Motor neuron (in vitro differentiated cells): ENCODE results near the gene COL2A1. TPM values are rescaled to one million over a fixed set of nuclear protein-coding genes. Genes with fewer than 3 reads are reported as not detected.

Source experiments
- ATAC-seq, 8 experiments: fragments of 200-7000 bp; cut with Tn5 transposase; replicated peaks in 6 of 8; 2 replicates each; pipeline ENCODE4 v1.8.0; 2021; ENCODE audit warnings: mild to moderate bottlenecking in 8 of 8, moderate library complexity in 8 of 8
- H3K27ac ChIP-seq, 2 donors: fragments of 250-450 bp; sonication (Bioruptor Pico); 2 replicates each; pipeline ENCODE4 v1.9.0; 2021; ENCODE audit warnings: antibody characterized with exemption in 2 of 2, mild to moderate bottlenecking in 2 of 2, moderate library complexity in 1 of 2
- H3K4me1 ChIP-seq, 2 donors: fragments of 250-450 bp; sonication (Bioruptor Pico); replicated peaks in 1 of 2; 2 replicates each; pipeline ENCODE4 v1.6.1; 2021; ENCODE audit warnings: antibody characterized with exemption in 2 of 2, mild to moderate bottlenecking in 2 of 2, moderate library complexity in 1 of 2
- H3K4me3 ChIP-seq, 5 donors: fragments of 250-450 bp; sonication (Bioruptor Pico); 2 replicates each; pipeline ENCODE4 v1.9.0; 2021; ENCODE audit warnings: antibody characterized with exemption in 5 of 5, mild to moderate bottlenecking in 5 of 5, moderate library complexity in 4 of 5
- WGBS, 10 experiments: fragments of 450-650 bp; shearing (Covaris generic); methylation state at CpG; one replicate each; pipeline ENCODE4 v1.0.0; 2022; 5-methylcytosine and 5-hydroxymethylcytosine counted together
- in situ Hi-C, 9 experiments: fragments of 400-800 bp; cut with MboI; loops; one replicate each; pipeline ENCODE4 v1.15.0; 2021; ENCODE audit warnings: low sequenced_read_pairs in 9 of 9, low pct_unique_long_range_greater_than_20kb in 2 of 9; ENCODE audit not compliant: unreplicated experiment in 9 of 9
- total RNA-seq, 8 experiments: library from RNA; unstranded; fragments of 300-600 nt; gene quantifications; 2 replicates each; pipeline versions ENCODE4 v1.2.3 to v1.2.4, GENCODE V29; 2022

Gene COL2A1
- total RNA-seq, 8 experiments from 2014 or later, result 0.78 to 6.6 (median 1.9) TPM

- Histone ChIP-seq H3K4me1 (peaks cover 46 to 52% of the 10 kb centered on the region in 2 donors), H3K4me3 (no peak overlapping the region), H3K27ac (peak overlapping the region in 1 of 2 donors; percentile 1)
- 0 to 90% (median 76%) methylated on average over 1 to 6 of the region's 18 CpGs; no CpG with 5 or more reads in 3 of the 10 experiments for WGBS, 10 experiments
- ATAC-seq, result peak in 5 of 8 experiments; percentile 6 to 54 (median 42)
- in situ Hi-C loops, result no loop called here
These were observed 23.1 kb upstream of the COL2A1 start for GRCh38 chr12:48027183-48028002.

GRCh38 chr12:48026060-48026827, 22.0 kb upstream of the COL2A1 start:
- ATAC-seq, result no peak
- WGBS, 10 experiments, result 45 to 100% (median 83%) methylated on average over 1 to 2 of the region's 7 CpGs; no CpG with 5 or more reads in 2 of the 10 experiments
- no peak overlapping the region for H3K27ac ChIP-seq
- H3K4me1 ChIP-seq, result peaks cover 46 to 58% of the 10 kb centered on the region in 2 donors
- in situ Hi-C loops, result no loop called here
- no peak overlapping the region for H3K4me3 ChIP-seq

DNA sequence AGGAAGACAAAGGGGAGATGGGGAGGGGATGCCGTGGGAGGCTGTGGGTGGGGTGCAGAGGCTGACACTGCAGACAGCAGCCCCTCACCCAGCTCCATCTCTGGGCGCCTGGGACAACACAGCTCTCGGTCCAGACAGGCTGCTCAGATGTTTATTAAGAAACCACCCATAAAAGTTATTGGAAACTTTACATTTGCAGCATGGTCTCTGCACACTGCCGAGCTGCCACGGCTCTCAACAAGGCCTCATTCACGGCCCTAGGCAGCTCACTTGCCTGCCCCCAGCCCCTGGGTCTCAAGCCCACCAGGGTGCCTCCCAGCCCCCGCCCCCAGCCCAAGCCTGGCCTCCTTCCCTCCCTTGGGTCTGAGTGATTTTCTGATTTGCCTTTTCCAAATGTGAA, 21.0 kb upstream of the COL2A1 start:
- in situ Hi-C loops, result no loop called here
- Histone ChIP-seq H3K27ac (no peak overlapping the region), H3K4me3 (no peak overlapping the region), H3K4me1 (peaks cover 46 to 58% of the 10 kb centered on the region in 2 donors)
- ATAC-seq, result no peak
- 0% methylated on average over 1 of the region's 7 CpGs; no CpG with 5 or more reads in 9 of the 10 experiments for WGBS, 10 experiments

DNA sequence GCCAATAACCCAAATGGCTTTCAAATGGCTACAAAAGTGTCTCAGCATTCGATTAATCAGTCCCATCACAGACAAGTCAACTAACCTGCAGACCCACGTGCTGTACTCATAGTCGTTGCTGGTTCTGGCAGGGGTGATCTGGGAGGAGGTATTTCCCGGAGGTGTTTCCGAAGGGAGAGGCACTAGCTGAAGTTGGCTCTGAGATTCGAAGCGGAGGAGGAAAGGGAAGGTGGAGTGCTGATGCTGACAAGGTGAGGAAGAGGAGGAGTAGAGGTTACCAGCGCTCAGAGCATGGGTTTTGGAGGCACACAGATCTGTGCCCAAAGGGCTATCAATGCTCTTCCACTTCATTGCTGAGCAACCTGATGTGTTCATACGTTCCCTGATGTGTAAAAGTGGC, 20.5 kb upstream of the COL2A1 start:
- Histone ChIP-seq H3K4me1 (peaks cover 45 to 55% of the 10 kb centered on the region in 2 donors), H3K4me3 (no peak overlapping the region), H3K27ac (no peak overlapping the region)
- in situ Hi-C loops, result no loop called here
- no peak for ATAC-seq
- 20 to 83% (median 75%) methylated on average over 2 to 8 of the region's 9 CpGs; no CpG with 5 or more reads in 3 of the 10 experiments for WGBS, 10 experiments

DNA sequence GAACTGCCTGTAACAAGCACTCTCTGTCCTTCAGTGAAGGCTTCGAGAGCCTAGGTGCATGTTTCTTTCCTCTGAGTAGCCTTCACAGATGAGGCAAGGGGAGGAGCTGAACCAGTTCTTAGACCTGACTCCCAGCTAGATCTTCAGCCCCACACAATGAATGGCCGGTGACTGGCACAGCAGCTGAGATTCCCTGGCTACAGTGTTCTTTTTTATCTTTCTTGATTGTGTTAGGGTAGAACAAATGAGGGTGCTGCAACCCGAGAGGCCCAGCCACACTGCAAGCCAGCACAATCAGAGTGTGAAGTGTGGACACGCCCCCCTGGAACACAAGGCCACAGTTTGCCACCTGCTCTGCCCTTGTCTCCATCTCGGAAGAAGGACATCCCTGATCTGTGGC, 19.1 kb upstream of the COL2A1 start:
- peak in 5 of 8 experiments; percentile 79 to 93 (median 87) for ATAC-seq
- 0 to 26% (median 6%) methylated on average over 2 to 5 of the region's 5 CpGs; no CpG with 5 or more reads in 5 of the 10 experiments for WGBS, 10 experiments
- Histone ChIP-seq H3K4me1 (peaks cover 37 to 41% of the 10 kb centered on the region in 2 donors), H3K27ac (no peak overlapping the region), H3K4me3 (no peak overlapping the region)
- in situ Hi-C loops, result no loop called here

- 0 to 80% (median 32%) methylated on average over 1 to 5 of the region's 7 CpGs; no CpG with 5 or more reads in 5 of the 10 experiments for WGBS, 10 experiments
- Histone ChIP-seq H3K27ac (no peak overlapping the region), H3K4me1 (peaks cover 33 to 35% of the 10 kb centered on the region in 2 donors), H3K4me3 (no peak overlapping the region)
- ATAC-seq, result peak in 1 of 8 experiments; percentile 7
- in situ Hi-C loops, result no loop called here
These were observed 18.6 kb upstream of the COL2A1 start for GRCh38 chr12:48022676-48023385.

DNA sequence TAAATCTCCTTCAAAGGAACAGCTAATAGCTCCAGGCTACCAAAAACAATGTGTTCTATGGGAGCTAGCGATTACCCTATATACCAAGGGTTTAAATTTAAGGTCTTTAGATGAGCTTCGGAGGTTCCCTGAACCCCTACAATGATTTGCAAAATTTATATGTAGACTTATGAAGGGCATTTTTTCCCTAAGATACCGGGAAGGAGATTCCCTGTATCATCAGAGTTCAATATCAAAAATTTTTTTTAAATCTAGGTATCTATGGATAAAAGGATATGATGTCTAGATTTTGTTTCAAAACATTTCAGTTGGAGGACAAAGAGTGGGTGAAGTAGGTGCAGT, 17.9 kb upstream of the COL2A1 start:
- no peak for ATAC-seq
- Histone ChIP-seq H3K27ac (no peak overlapping the region), H3K4me3 (no peak overlapping the region), H3K4me1 (peaks cover 33% of the 10 kb centered on the region in 2 donors)
- 10 to 80% (median 54%) methylated on average over 2 to 3 of the region's 3 CpGs; no CpG with 5 or more reads in 1 of the 10 experiments for WGBS, 10 experiments
- in situ Hi-C loops, result no loop called here

- ATAC-seq, result peak in 1 of 8 experiments; percentile 30
- in situ Hi-C loops, result no loop called here
- H3K4me1 ChIP-seq, result peaks cover 32% of the 10 kb centered on the region in 2 donors
- no peak overlapping the region for H3K4me3 ChIP-seq
- H3K27ac ChIP-seq, result no peak overlapping the region
- WGBS, 10 experiments, result 17 to 71% (median 57%) methylated on average over 1 to 5 of the region's 5 CpGs; no CpG with 5 or more reads in 3 of the 10 experiments
These were observed 17.4 kb upstream of the COL2A1 start for GRCh38 chr12:48021485-48022179.

GRCh38 chr12:48019639-48020265, 15.5 kb upstream of the COL2A1 start:
- in situ Hi-C loops, result no loop called here
- 26 to 100% (median 64%) methylated on average over 1 to 3 of the region's 3 CpGs for WGBS, 10 experiments
- no peak for ATAC-seq
- Histone ChIP-seq H3K4me1 (peaks cover 29 to 32% of the 10 kb centered on the region in 2 donors), H3K27ac (no peak overlapping the region), H3K4me3 (no peak overlapping the region)

GRCh38 chr12:48018618-48018995, 14.3 kb upstream of the COL2A1 start:
- ATAC-seq, result no peak
- Histone ChIP-seq H3K4me3 (no peak overlapping the region), H3K4me1 (peaks cover 24 to 26% of the 10 kb centered on the region in 2 donors), H3K27ac (no peak overlapping the region)
- in situ Hi-C loops, result no loop called here
- WGBS, 10 experiments, result 31 to 87% (median 43%) methylated on average over 1 to 4 of the region's 4 CpGs; no CpG with 5 or more reads in 1 of the 10 experiments

DNA sequence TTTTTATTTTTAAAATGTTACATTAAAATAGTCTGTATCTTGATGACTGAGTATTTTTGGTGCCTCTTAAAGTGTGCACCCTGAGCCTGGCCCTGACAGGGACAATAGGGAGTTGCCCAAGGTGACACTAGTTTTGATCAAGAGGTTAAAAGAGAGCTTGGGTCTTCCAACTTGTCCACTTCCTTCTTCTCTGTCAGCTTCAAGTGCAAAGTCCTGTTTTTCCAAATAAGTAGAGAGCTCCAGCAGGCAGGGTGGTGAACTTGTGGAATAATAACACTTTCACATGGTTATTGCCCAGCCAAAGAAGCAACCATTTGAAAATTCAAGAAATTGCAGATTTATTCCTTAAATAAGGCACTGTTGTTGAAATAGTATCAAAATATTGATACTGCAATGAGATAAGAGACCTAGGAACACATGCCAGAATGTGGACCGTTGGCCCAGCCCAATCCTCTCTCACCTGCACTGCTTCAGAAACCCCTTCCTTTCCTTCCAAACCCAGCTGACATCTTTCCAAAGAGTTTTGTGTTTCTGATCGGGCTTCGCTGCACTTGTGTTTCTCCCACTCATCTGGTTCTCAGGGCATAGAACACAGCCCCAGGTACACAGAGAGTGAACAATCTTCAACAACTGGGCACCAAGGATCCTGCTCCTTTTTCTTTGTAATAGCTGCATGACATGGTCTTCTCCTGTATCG, 13.8 kb upstream of the COL2A1 start:
- Histone ChIP-seq H3K27ac (no peak overlapping the region), H3K4me1 (peaks cover 19 to 21% of the 10 kb centered on the region in 2 donors), H3K4me3 (no peak overlapping the region)
- no peak for ATAC-seq
- in situ Hi-C loops, result no loop called here
- WGBS, 10 experiments, result 0 to 100% (median 75%) methylated on average over 1 to 4 of the region's 4 CpGs; no CpG with 5 or more reads in 1 of the 10 experiments
